ENCODE data around the gene PRSS22. TPM values are rescaled to one million over a fixed set of nuclear protein-coding genes. Genes with fewer than 3 reads are reported as not detected.

Gene PRSS22
- polyA plus RNA-seq (2014; cell fraction: cytosol; rRNA removed), result not detected in 2 replicates
- polyA plus RNA-seq (2014; cell fraction: nucleus; rRNA removed), result not detected in 2 replicates

- DNase-seq (ENCODE audit: low spot score), result no peak
Observed at GRCh38 chr16:2857451-2858244, at the start of gene PRSS22. Gene PRSS22 (minus strand): TSS chr16:2858170. CDS start chr16:2858104, 66 bp downstream.

- DNase-seq (ENCODE audit: low spot score), result peak; percentile 57
Observed at GRCh38 chr16:2907084-2907753, 49.2 kb upstream of the PRSS22 start.

- no peak for DNase-seq (ENCODE audit: low spot score)
Observed at GRCh38 chr16:2905988-2906387, 48.0 kb upstream of the PRSS22 start.

GRCh38 chr16:2905241-2905987 is 47.4 kb upstream of the PRSS22 start:
- DNase-seq (ENCODE audit: low spot score), result peak; percentile 98

GRCh38 chr16:2904922-2905240 is 46.9 kb upstream of the PRSS22 start:
- no peak for DNase-seq (ENCODE audit: low spot score)

GRCh38 chr16:2904100-2904921 is 46.3 kb upstream of the PRSS22 start:
- DNase-seq (ENCODE audit: low spot score), result peak; percentile 88

GRCh38 chr16:2902337-2903130 is 44.6 kb upstream of the PRSS22 start:
- no peak for DNase-seq (ENCODE audit: low spot score)

- no peak for DNase-seq (ENCODE audit: low spot score)
Observed at GRCh38 chr16:2900526-2901075, 42.6 kb upstream of the PRSS22 start.

- DNase-seq (ENCODE audit: low spot score), result no peak
Observed at GRCh38 chr16:2899564-2900072, 41.6 kb upstream of the PRSS22 start.

- no peak for DNase-seq (ENCODE audit: low spot score)
Observed at GRCh38 chr16:2898831-2899563, 41.0 kb upstream of the PRSS22 start.

GRCh38 chr16:2897110-2897509 is 39.1 kb upstream of the PRSS22 start:
- no peak for DNase-seq (ENCODE audit: low spot score)

- no peak for DNase-seq (ENCODE audit: low spot score)
Observed at GRCh38 chr16:2896480-2897010, 38.6 kb upstream of the PRSS22 start.

- DNase-seq (ENCODE audit: low spot score), result no peak
Observed at GRCh38 chr16:2895813-2896212, 37.8 kb upstream of the PRSS22 start.

GRCh38 chr16:2894231-2894630 is 36.3 kb upstream of the PRSS22 start:
- no peak for DNase-seq (ENCODE audit: low spot score)

- DNase-seq (ENCODE audit: low spot score), result no peak
Observed at GRCh38 chr16:2884041-2884451, 26.1 kb upstream of the PRSS22 start.

- DNase-seq (ENCODE audit: low spot score), result no peak
Observed at GRCh38 chr16:2883458-2883908, 25.5 kb upstream of the PRSS22 start.

- DNase-seq (ENCODE audit: low spot score), result peak; percentile 99
Observed at GRCh38 chr16:2882650-2883457, 24.9 kb upstream of the PRSS22 start, which contains the start of gene FLYWCH2. Gene FLYWCH2 (plus strand): TSS chr16:2883215. CDS start chr16:2896450, 13,235 bp downstream.

All from SK-N-DZ (cell line).